Mesendoderm (in vitro differentiated cells): Measurements from ENCODE around the gene CRYBG2.

Experiments
- DNase-seq: peaks from one replicate; pipeline ENCODE4 v3.0.0; 2013
- H2AK5ac ChIP-seq: 2 replicates; pipeline ENCODE4 v1.6.1; 2013; ENCODE audit warnings: low read length, inconsistent platforms
- H2BK120ac ChIP-seq: 2 replicates; pipeline ENCODE4 v1.6.1; 2013; ENCODE audit warnings: low read depth, mild to moderate bottlenecking, low read length, moderate library complexity, mixed read lengths
- H2BK15ac ChIP-seq: replicated peaks from 2 replicates; pipeline ENCODE4 v1.6.1; 2013; ENCODE audit warnings: low read depth, mild to moderate bottlenecking, moderate library complexity
- H2BK5ac ChIP-seq: 2 replicates; pipeline ENCODE4 v1.6.1; 2013; ENCODE audit warnings: low read length, inconsistent platforms
- H3K18ac ChIP-seq: 2 replicates; pipeline ENCODE4 v1.6.1; 2013; ENCODE audit warnings: mild to moderate bottlenecking, low read length, mixed read lengths
- H3K23ac ChIP-seq: one replicate; pipeline ENCODE4 v1.6.1; 2013; ENCODE audit warnings: low read length
- H3K27ac ChIP-seq: 2 replicates; pipeline ENCODE4 v1.5.1; 2013; ENCODE audit warnings: low read depth, mild to moderate bottlenecking, inconsistent platforms, low read length, moderate library complexity
- H3K27me3 ChIP-seq: 2 replicates; pipeline ENCODE4 v1.6.1; 2013; ENCODE audit warnings: low read length, control low read depth, mild to moderate bottlenecking, inconsistent platforms; ENCODE audit not compliant: insufficient read depth, poor library complexity
- H3K36me3 ChIP-seq: 2 replicates; pipeline ENCODE4 v1.6.1; 2013; ENCODE audit warnings: low read length, inconsistent platforms; ENCODE audit not compliant: control insufficient read depth, insufficient read depth
- H3K4ac ChIP-seq: one replicate; pipeline ENCODE4 v1.6.1; 2013; ENCODE audit warnings: low read depth, mild to moderate bottlenecking, low read length, moderate library complexity
- H3K4me1 ChIP-seq: 2 replicates; pipeline ENCODE4 v1.6.1; 2013; ENCODE audit warnings: low read depth, low read length, inconsistent platforms; ENCODE audit not compliant: control insufficient read depth
- H3K4me2 ChIP-seq: 2 replicates; pipeline ENCODE4 v1.6.1; 2013; ENCODE audit warnings: low read length
- H3K4me3 ChIP-seq: 2 replicates; pipeline ENCODE4 v1.5.1; 2013; ENCODE audit warnings: mild to moderate bottlenecking, low read length
- H3K56ac ChIP-seq: one replicate; pipeline ENCODE4 v1.6.1; 2013; ENCODE audit warnings: low read length
- H3K79me1 ChIP-seq: 2 replicates; pipeline ENCODE4 v1.6.1; 2013; ENCODE audit warnings: low read length, inconsistent platforms
- H3K79me2 ChIP-seq: 2 replicates; pipeline ENCODE4 v1.6.1; 2013; ENCODE audit warnings: mild to moderate bottlenecking, low read length; ENCODE audit not compliant: control insufficient read depth, insufficient read depth
- H3K9ac ChIP-seq: 2 replicates; pipeline ENCODE4 v1.6.1; 2013; ENCODE audit warnings: low read length, inconsistent platforms
- H4K5ac ChIP-seq: one replicate; pipeline ENCODE4 v1.6.1; 2013; ENCODE audit warnings: low read length
- H4K8ac ChIP-seq: one replicate; pipeline ENCODE4 v1.6.1; 2013; ENCODE audit warnings: low read depth, mild to moderate bottlenecking, control low read depth, low read length, moderate library complexity
- WGBS: extraction: QIAGEN DNeasy Blood & Tissue Kit; methylation state at CpG from one replicate; pipeline ENCODE4 v1.1.7; 2013; ENCODE audit warnings: low lambda C conversion rate, missing lambda C conversion rate; ENCODE audit not compliant: insufficient coverage; ENCODE audit errors: extremely low coverage; 5-methylcytosine and 5-hydroxymethylcytosine counted together

Gene CRYBG2

GRCh38 chr1:26290882-26291261 lies 63.1 kb downstream of the CRYBG2 start:
- Histone ChIP-seq H2BK5ac (peak overlapping the region; percentile 35), H2BK120ac (no peak overlapping the region), H3K36me3 (no peaks in the 10 kb centered on the region), H3K4me1 (peaks cover 8% of the 10 kb centered on the region), H3K79me2 (no peaks in the 10 kb centered on the region), H3K4me3 (no peak overlapping the region), H3K27ac (no peak overlapping the region), H3K23ac (peak overlapping the region; percentile 15), H2BK15ac (no peak overlapping the region), H3K18ac (no peak overlapping the region), H3K9ac (peak overlapping the region; percentile 39), H2AK5ac (no peak overlapping the region), H3K27me3 (no peaks in the 10 kb centered on the region), H3K4me2 (no peak overlapping the region), H3K56ac (peak overlapping the region; percentile 62), H4K8ac (no peak overlapping the region), H4K5ac (no peak overlapping the region), H3K4ac (no peak overlapping the region), H3K79me1 (no peaks in the 10 kb centered on the region)
- no peak for DNase-seq
- WGBS: no CpG with 5 or more reads among the region's 11 CpGs

DNA sequence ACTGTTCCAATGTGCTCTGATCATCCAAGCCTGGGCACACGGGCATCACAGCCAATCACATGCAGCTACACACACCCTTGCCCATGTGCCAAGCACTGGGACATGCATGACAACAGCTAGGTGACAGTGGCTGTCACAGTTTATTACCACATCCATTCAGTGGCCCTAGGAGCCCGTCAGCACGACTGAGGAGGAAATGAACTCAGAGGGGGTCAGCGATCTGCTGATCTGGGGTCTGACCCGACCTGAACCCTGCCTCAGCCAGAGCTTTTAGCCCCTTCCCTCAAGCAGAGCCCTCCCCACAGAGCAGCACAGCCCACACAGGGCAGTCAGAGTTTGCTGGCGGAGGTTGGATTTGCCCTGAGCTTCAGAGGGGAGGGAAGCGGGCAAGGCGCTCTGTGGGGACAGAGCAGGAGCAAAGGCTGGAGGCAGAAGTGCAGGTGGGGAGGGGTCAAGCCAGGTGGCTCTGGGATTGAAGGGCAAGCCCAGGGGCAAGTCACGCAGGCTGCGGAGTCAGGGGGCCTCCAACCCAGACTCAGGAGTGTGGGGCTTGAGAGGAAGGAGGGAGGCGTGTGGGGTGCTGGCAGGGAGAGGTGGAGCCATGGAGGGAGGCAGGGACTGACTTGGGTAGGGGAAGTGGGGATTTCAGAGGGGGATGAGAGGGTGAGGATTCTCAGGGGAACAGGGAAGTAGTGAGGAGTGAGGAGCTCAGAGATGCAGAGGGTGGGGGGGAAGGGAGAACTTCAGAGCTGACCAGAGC lies 63.6 kb downstream of the CRYBG2 start:
- H2BK120ac ChIP-seq: no peak overlapping the region
- H2AK5ac ChIP-seq: peak overlapping the region; percentile 22
- no peaks in the 10 kb centered on the region for H3K27me3 ChIP-seq
- no peaks in the 10 kb centered on the region for H3K79me2 ChIP-seq
- H2BK15ac ChIP-seq: no peak overlapping the region
- no peak overlapping the region for H3K4ac ChIP-seq
- no peak overlapping the region for H3K18ac ChIP-seq
- no peak overlapping the region for H4K8ac ChIP-seq
- no peaks in the 10 kb centered on the region for H3K79me1 ChIP-seq
- H3K9ac ChIP-seq: peak overlapping the region; percentile 39
- peak overlapping the region; percentile 62 for H3K56ac ChIP-seq
- DNase-seq: no peak
- no CpG with 5 or more reads among the region's 11 CpGs for WGBS
- peak overlapping the region; percentile 15 for H3K23ac ChIP-seq
- H3K27ac ChIP-seq: no peak overlapping the region
- no peak overlapping the region for H3K4me2 ChIP-seq
- no peaks in the 10 kb centered on the region for H3K36me3 ChIP-seq
- no peak overlapping the region for H4K5ac ChIP-seq
- no peak overlapping the region for H3K4me3 ChIP-seq
- H3K4me1 ChIP-seq: peaks cover 8% of the 10 kb centered on the region
- H2BK5ac ChIP-seq: peak overlapping the region; percentile 35

DNA sequence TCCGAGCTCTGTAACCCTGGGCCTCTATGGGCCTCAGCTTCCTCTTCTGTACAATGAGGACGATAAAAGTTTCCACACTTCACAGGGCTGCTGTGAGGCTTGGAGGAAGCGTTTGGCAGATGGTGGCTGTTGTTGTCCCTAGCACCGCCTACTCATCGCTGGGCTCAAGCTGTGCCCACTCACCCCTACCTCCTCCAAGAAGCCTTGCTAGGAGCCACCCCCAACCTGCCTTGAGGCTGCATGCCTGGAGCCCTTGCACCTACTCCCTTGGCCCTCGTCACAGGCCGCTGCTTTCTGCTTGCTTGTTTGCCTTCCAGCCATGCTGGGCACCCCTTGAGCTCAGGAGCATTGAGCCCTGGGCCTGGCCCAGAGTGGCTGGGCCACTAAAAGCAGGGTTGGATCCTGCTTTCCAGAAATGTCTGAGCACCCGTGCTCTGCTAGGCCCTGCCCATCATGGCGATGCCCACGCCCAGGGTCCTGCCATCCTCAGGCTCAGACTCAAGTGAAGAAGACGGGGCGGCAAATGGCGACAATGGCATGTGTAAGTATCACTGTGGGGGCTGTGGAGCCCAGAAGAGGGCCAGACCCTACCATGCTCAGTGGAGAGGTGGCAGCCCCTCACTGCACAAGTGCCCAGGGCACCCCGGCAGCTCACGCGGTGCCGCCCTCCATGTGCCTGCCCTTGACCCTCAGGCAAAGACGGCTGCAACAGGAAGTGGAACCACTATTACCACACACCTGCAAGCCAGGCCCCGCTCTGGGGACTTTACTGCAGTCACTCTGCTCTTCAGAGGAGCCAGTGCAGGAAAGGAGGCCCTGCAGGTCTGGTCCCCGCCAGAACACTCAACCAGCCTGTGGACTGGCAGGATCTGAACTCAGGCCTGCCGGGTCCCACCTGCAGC lies 64.5 kb downstream of the CRYBG2 start:
- no peak for DNase-seq
- no peak overlapping the region for H3K4me3 ChIP-seq
- no peak overlapping the region for H4K8ac ChIP-seq
- no peaks in the 10 kb centered on the region for H3K27me3 ChIP-seq
- H3K56ac ChIP-seq: no peak overlapping the region
- H2BK15ac ChIP-seq: no peak overlapping the region
- H3K9ac ChIP-seq: no peak overlapping the region
- H3K36me3 ChIP-seq: no peaks in the 10 kb centered on the region
- H4K5ac ChIP-seq: no peak overlapping the region
- no peak overlapping the region for H2BK5ac ChIP-seq
- no peak overlapping the region for H3K4me2 ChIP-seq
- no peak overlapping the region for H3K27ac ChIP-seq
- H3K18ac ChIP-seq: no peak overlapping the region
- H2AK5ac ChIP-seq: no peak overlapping the region
- WGBS: no CpG with 5 or more reads among the region's 21 CpGs
- no peaks in the 10 kb centered on the region for H3K79me1 ChIP-seq
- H3K4me1 ChIP-seq: peaks cover 8% of the 10 kb centered on the region
- no peak overlapping the region for H3K23ac ChIP-seq
- no peak overlapping the region for H3K4ac ChIP-seq
- H3K79me2 ChIP-seq: no peaks in the 10 kb centered on the region
- no peak overlapping the region for H2BK120ac ChIP-seq

DNA sequence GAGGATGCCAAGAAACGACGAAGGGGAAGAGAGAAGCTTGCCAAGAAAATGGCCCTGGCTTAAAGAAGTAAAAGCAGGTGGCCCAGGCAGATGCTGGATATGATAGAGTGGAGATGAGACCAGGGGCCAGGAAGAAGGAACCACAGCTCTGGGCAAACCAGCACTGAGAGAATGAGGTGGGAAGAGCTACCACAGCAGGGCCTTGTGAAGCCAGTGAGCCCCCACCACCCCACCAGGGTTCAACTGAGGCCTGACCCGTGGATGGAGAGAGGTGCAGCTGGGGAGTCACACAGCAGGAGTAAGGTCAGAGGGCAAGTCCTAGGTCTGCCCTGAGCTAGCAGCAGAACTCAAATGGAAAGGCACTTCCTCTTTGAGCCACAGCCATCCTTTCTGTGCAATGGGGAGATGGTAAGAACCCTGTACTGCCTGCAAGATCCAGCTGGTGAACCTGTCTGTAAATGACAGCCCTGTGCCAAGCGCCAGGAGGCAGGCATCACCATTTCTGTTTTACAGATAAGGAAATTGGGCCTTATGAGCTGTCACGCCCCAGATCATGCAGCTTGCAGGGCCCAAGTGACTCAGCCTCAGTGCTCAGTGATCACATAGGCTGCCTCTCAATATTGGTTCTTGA lies 65.5 kb downstream of the CRYBG2 start:
- H3K18ac ChIP-seq: no peak overlapping the region
- no peak overlapping the region for H3K4ac ChIP-seq
- H2BK15ac ChIP-seq: no peak overlapping the region
- no CpG with 5 or more reads among the region's 5 CpGs for WGBS
- H3K36me3 ChIP-seq: no peaks in the 10 kb centered on the region
- no peak for DNase-seq
- H2AK5ac ChIP-seq: no peak overlapping the region
- no peaks in the 10 kb centered on the region for H3K79me1 ChIP-seq
- no peak overlapping the region for H3K23ac ChIP-seq
- no peak overlapping the region for H3K56ac ChIP-seq
- H4K8ac ChIP-seq: no peak overlapping the region
- H3K4me3 ChIP-seq: no peak overlapping the region
- H3K9ac ChIP-seq: no peak overlapping the region
- peaks cover 8% of the 10 kb centered on the region for H3K4me1 ChIP-seq
- H3K79me2 ChIP-seq: no peaks in the 10 kb centered on the region
- no peak overlapping the region for H3K4me2 ChIP-seq
- H3K27ac ChIP-seq: no peak overlapping the region
- no peaks in the 10 kb centered on the region for H3K27me3 ChIP-seq
- no peak overlapping the region for H2BK5ac ChIP-seq
- no peak overlapping the region for H2BK120ac ChIP-seq
- H4K5ac ChIP-seq: no peak overlapping the region

DNA sequence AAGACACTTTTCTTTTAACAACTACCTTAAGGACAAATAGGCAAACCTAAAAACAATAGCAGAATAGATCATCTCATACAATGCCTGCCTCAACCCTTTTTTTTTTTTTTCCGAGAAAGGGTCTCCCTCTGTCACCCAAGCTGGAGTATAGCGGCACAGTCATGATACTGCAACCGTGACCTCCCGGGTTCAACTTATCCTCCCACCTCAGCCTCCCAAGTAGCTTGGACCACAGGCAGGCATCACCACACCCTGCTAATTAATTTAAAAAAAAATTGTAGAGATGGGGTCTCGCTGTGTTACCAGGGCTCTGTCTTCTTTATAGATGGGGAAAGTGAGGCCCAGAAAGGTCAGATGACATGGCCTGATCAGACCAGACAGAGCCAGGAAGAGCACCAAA lies 66.1 kb downstream of the CRYBG2 start:
- Histone ChIP-seq H3K27ac (no peak overlapping the region), H3K4me2 (no peak overlapping the region), H3K4me1 (peaks cover 8% of the 10 kb centered on the region), H2BK120ac (no peak overlapping the region), H3K79me1 (no peaks in the 10 kb centered on the region), H3K4me3 (no peak overlapping the region), H2BK15ac (no peak overlapping the region), H3K4ac (no peak overlapping the region), H4K5ac (no peak overlapping the region), H4K8ac (no peak overlapping the region), H3K27me3 (no peaks in the 10 kb centered on the region), H3K79me2 (no peaks in the 10 kb centered on the region), H3K23ac (no peak overlapping the region), H3K36me3 (no peaks in the 10 kb centered on the region), H3K18ac (no peak overlapping the region), H2BK5ac (no peak overlapping the region), H3K9ac (no peak overlapping the region), H2AK5ac (no peak overlapping the region), H3K56ac (no peak overlapping the region)
- no CpG with 5 or more reads among the region's 5 CpGs for WGBS
- no peak for DNase-seq
